CD14-positive monocyte (primary cell): ENCODE results near the gene NRM. TPM values are rescaled to one million over a fixed set of nuclear protein-coding genes. Genes with fewer than 3 reads are reported as not detected.

Experiments used
- DNase-seq, 3 donors: peaks; one replicate each; pipeline ENCODE4 v3.0.0-alpha.2; 2011 to 2022
- H2AFZ ChIP-seq: 2 replicates; pipeline ENCODE4 v1.6.0; 2012; ENCODE audit warnings: mild to moderate bottlenecking, low read depth, low read length, inconsistent platforms; ENCODE audit not compliant: insufficient read depth, poor library complexity, severe bottlenecking
- H3K27ac ChIP-seq, 2 donors: 1 replicate in 1 of 2; 2 replicates in 1 of 2; pipeline ENCODE4 v1.5.1; 2012 to 2013; ENCODE audit warnings: low read length in 2 of 2, control low read depth in 1 of 2, inconsistent platforms in 1 of 2, low read depth in 1 of 2, mild to moderate bottlenecking in 1 of 2
- H3K27me3 ChIP-seq, 2 donors: one replicate each; pipeline versions ENCODE4 v1.6.0 to v1.6.1; 2011 to 2013; ENCODE audit warnings: low read length in 2 of 2; ENCODE audit not compliant: control insufficient read depth in 2 of 2, insufficient read depth in 2 of 2
- H3K36me3 ChIP-seq, 2 donors: replicated peaks in 1 of 2; 1 replicate in 1 of 2; 2 replicates in 1 of 2; pipeline versions ENCODE4 v1.5.1 to v1.6.1; 2012 to 2013; ENCODE audit warnings: low read length in 2 of 2, control low read depth in 1 of 2, inconsistent platforms in 1 of 2, mild to moderate bottlenecking in 1 of 2; ENCODE audit not compliant: insufficient read depth in 2 of 2, control insufficient read depth in 1 of 2
- H3K4me1 ChIP-seq, 2 donors: 1 replicate in 1 of 2; 2 replicates in 1 of 2; pipeline versions ENCODE4 v1.5.1 to v1.6.1; 2012 to 2013; ENCODE audit warnings: low read length in 2 of 2, control low read depth in 1 of 2, inconsistent platforms in 1 of 2, mild to moderate bottlenecking in 1 of 2, moderate library complexity in 1 of 2; ENCODE audit not compliant: insufficient read depth in 2 of 2, control insufficient read depth in 1 of 2
- H3K4me2 ChIP-seq: replicated peaks from 2 replicates; pipeline ENCODE3; 2012; ENCODE audit warnings: low read length, moderate library complexity, mild to moderate bottlenecking; ENCODE audit not compliant: poor library complexity, severe bottlenecking; ENCODE audit errors: extremely low read depth
- H3K4me3 ChIP-seq, 3 experiments: fragments of 200-600 bp in 1 of 3; sonication (generic) in 1 of 3; replicated peaks in 1 of 3; 1 replicate in 2 of 3; 2 replicates in 1 of 3; pipeline ENCODE4 v1.5.1; 2011 to 2013; ENCODE audit warnings: low read length in 3 of 3, mild to moderate bottlenecking in 3 of 3, control low read depth in 2 of 3, low read depth in 2 of 3, inconsistent platforms in 1 of 3, moderate library complexity in 1 of 3
- H3K79me2 ChIP-seq: 2 replicates; pipeline ENCODE4 v1.6.0; 2012; ENCODE audit warnings: mild to moderate bottlenecking, control low read depth, inconsistent platforms, low read length, moderate library complexity; ENCODE audit not compliant: insufficient read depth
- H3K9ac ChIP-seq: 2 replicates; pipeline ENCODE4 v1.6.0; 2017; ENCODE audit warnings: low read length, mild to moderate bottlenecking; ENCODE audit not compliant: insufficient read depth, poor library complexity, severe bottlenecking
- H3K9me3 ChIP-seq, 2 donors: replicated peaks in 1 of 2; 1 replicate in 1 of 2; 2 replicates in 1 of 2; pipeline versions ENCODE4 v1.5.1 to v1.6.1; 2012 to 2013; ENCODE audit warnings: low read length in 2 of 2, control low read depth in 1 of 2; ENCODE audit not compliant: control insufficient read depth in 1 of 2, insufficient read depth in 1 of 2
- H4K20me1 ChIP-seq: 2 replicates; pipeline ENCODE4 v1.6.0; 2012; ENCODE audit warnings: mild to moderate bottlenecking, low read length, control low read depth, moderate library complexity; ENCODE audit not compliant: insufficient read depth
- H3K27ac Mint-ChIP-seq, 7 donors: one replicate each; pipeline ENCODE4 v1.8.0; 2020; ENCODE audit warnings: mild to moderate bottlenecking in 7 of 7, mixed read lengths in 7 of 7, moderate library complexity in 6 of 7, inconsistent platforms in 2 of 7
- H3K27me3 Mint-ChIP-seq, 3 donors: one replicate each; pipeline ENCODE4 v1.8.0; 2021 to 2022; ENCODE audit warnings: low read depth in 3 of 3, mild to moderate bottlenecking in 3 of 3, mixed read lengths in 3 of 3, moderate library complexity in 3 of 3, inconsistent platforms in 1 of 3
- H3K36me3 Mint-ChIP-seq, 2 donors: one replicate each; pipeline ENCODE4 v1.8.0; 2020; ENCODE audit warnings: mixed read lengths in 2 of 2, inconsistent platforms in 1 of 2, mild to moderate bottlenecking in 1 of 2
- H3K4me1 Mint-ChIP-seq: one replicate; pipeline ENCODE4 v1.8.0; 2020; ENCODE audit warnings: mild to moderate bottlenecking, mixed read lengths
- H3K4me3 Mint-ChIP-seq, 2 donors: one replicate each; pipeline ENCODE4 v1.8.0; 2020; ENCODE audit warnings: mild to moderate bottlenecking in 2 of 2, mixed read lengths in 2 of 2, moderate library complexity in 1 of 2
- H3K9me3 Mint-ChIP-seq, 7 donors: one replicate each; pipeline ENCODE4 v1.8.0; 2020 to 2022; ENCODE audit warnings: mixed read lengths in 7 of 7, mild to moderate bottlenecking in 6 of 7, moderate library complexity in 6 of 7, inconsistent platforms in 2 of 7
- WGBS: methylation state at CpG from one replicate; pipeline ENCODE4 v1.1.5; 2013; ENCODE audit warnings: missing lambda C conversion rate; ENCODE audit not compliant: insufficient coverage; 5-methylcytosine and 5-hydroxymethylcytosine counted together
- intact Hi-C, 2 donors: fragments of 100-400 bp; cut with micrococcal nuclease; formaldehyde crosslinking; loops; one replicate each; pipeline versions ENCODE4 v1.15.0 to v1.15.1; 2023
- polyA plus RNA-seq, 3 donors: library from polyadenylated mRNA; depleted of rRNA in 1 of 3; unstranded in 2 of 3; stranded (reverse) in 1 of 3; fragments of 300-500 nt in 2 of 3; fragments of >200 nt in 1 of 3; fragmentation: Illumina TruSeq in 2 of 3; gene quantifications; 1 replicate in 2 of 3; 2 replicates in 1 of 3; pipeline ENCODE4 v1.2.3, GENCODE V29; 2012 to 2021
- TF ChIP-seq, protein P1 (sequence below): fragments of 200-600 bp; IDR thresholded peaks from one replicate; pipeline ENCODE4 v1.8.0; 2022; ENCODE audit warnings: antibody characterized with exemption, mild to moderate bottlenecking

Gene NRM
- polyA plus RNA-seq, 3 donors: 25.9 to 36.0 (median 35.0) TPM

DNA sequence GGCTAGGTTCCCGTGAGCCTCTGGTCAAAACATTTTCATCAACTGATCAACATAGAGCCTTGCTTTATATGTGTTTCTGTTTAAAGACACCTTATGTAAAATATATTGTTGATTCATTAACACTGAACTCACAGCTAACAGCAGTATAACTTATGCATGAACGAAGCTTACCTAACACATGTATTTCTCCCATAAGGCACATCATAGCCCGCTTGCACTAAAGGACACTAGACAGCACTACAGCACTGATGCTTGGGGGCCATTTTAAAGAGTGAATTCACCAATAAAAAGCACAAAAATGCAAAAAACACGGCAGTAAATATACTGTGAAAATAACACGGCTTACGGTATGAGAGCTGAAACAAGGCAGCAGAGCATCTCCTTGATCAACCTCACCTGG is 47.7 kb upstream of the NRM start:
- Histone ChIP-seq H3K4me2 (no peak overlapping the region), H3K4me1 (peaks cover 40 to 59% of the 10 kb centered on the region in 2 donors), H3K36me3 (peaks cover 33 to 61% of the 10 kb centered on the region in 2 donors), H3K27ac (no peak overlapping the region), H4K20me1 (peaks cover 64% of the 10 kb centered on the region), H3K9me3 (no peaks in the 10 kb centered on the region), H2AFZ (no peak overlapping the region), H3K9ac (no peak overlapping the region), H3K79me2 (peaks cover 36% of the 10 kb centered on the region), H3K27me3 (no peaks in the 10 kb centered on the region), H3K4me3 (no peak overlapping the region)
- intact Hi-C loops: no loop called here
- Mint-ChIP-seq H3K4me1 (peaks cover 58% of the 10 kb centered on the region), H3K9me3 (peaks cover 0 to 3% (median 0%) of the 10 kb centered on the region in 7 donors), H3K27ac (no peak overlapping the region), H3K27me3 (peaks cover 0 to 4% (median 0%) of the 10 kb centered on the region in 3 donors), H3K36me3 (peaks cover 56 to 67% of the 10 kb centered on the region in 2 donors), H3K4me3 (no peak overlapping the region)
- no peak for DNase-seq
- WGBS: 92% methylated on average over 5 of the region's 6 CpGs
- TF ChIP-seq, protein P1, sequence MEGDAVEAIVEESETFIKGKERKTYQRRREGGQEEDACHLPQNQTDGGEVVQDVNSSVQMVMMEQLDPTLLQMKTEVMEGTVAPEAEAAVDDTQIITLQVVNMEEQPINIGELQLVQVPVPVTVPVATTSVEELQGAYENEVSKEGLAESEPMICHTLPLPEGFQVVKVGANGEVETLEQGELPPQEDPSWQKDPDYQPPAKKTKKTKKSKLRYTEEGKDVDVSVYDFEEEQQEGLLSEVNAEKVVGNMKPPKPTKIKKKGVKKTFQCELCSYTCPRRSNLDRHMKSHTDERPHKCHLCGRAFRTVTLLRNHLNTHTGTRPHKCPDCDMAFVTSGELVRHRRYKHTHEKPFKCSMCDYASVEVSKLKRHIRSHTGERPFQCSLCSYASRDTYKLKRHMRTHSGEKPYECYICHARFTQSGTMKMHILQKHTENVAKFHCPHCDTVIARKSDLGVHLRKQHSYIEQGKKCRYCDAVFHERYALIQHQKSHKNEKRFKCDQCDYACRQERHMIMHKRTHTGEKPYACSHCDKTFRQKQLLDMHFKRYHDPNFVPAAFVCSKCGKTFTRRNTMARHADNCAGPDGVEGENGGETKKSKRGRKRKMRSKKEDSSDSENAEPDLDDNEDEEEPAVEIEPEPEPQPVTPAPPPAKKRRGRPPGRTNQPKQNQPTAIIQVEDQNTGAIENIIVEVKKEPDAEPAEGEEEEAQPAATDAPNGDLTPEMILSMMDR: no peak

DNA sequence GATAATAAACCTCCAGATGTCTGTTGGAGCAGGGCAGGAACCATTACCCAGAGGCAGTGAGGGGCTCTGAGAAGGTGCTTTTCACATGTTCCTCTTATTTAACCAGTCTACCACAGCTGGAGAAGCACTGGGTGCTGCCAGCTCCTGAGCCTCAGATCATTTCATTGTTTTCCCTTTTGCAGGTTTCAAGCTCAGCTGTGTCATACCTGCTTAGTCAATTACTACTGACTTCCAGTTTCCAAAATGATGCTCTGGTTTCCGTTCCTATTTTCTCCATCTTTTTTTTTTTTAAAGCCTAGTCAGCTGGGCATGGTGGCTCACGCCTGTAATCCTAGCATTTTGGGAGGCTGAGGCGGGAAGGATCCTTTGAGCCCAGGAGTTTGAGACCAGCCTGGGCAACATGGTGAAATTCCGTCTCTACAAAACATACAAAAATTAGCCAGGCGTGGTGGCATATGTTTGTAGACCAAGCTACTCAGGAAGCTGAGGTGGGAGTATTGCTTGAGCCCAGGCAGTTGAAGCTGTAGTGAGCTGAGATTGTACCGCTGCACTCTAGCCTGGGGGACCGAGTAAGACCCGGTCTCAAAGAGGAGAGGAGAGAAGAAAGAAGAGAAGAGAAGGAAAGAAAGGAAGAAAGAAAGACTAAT is 45.0 kb upstream of the NRM start:
- Mint-ChIP-seq H3K36me3 (peaks cover 64 to 82% of the 10 kb centered on the region in 2 donors), H3K9me3 (peaks cover 0 to 2% (median 0%) of the 10 kb centered on the region in 7 donors), H3K4me1 (peaks cover 48% of the 10 kb centered on the region), H3K4me3 (peak overlapping the region in 1 of 2 donors; percentile 15), H3K27ac (peak overlapping the region in 2 of 7 donors; percentile 71 to 78), H3K27me3 (peaks cover 0 to 2% (median 0%) of the 10 kb centered on the region in 3 donors)
- no peak overlapping the region for H3K4me3 ChIP-seq
- no peak overlapping the region for H3K9ac ChIP-seq
- H3K36me3 ChIP-seq: peaks cover 33 to 78% of the 10 kb centered on the region in 2 donors
- H3K4me1 ChIP-seq: peaks cover 34 to 51% of the 10 kb centered on the region in 2 donors
- 85% methylated on average over 5 of the region's 8 CpGs for WGBS
- no peak overlapping the region for H3K27ac ChIP-seq
- H3K9me3 ChIP-seq: no peaks in the 10 kb centered on the region
- no peak overlapping the region for H2AFZ ChIP-seq
- H3K27me3 ChIP-seq: no peaks in the 10 kb centered on the region
- DNase-seq: peak in 2 of 3 donors; percentile 64 to 78
- intact Hi-C loops: no loop called here
- no peak overlapping the region for H3K4me2 ChIP-seq
- peaks cover 9% of the 10 kb centered on the region for H3K79me2 ChIP-seq
- TF ChIP-seq, protein P1: no peak
- peaks cover 53% of the 10 kb centered on the region for H4K20me1 ChIP-seq
